HG03095 (cell line): Measurements from ENCODE around the gene MICALL2.

Experiments
- ATAC-seq: cut with Tn5 transposase; IDR thresholded peaks from one replicate; pipeline ENCODE4 v1.9.1; 2021; ENCODE audit warnings: moderate library complexity; ENCODE audit not compliant: unreplicated experiment

MICALL2 gene

DNA sequence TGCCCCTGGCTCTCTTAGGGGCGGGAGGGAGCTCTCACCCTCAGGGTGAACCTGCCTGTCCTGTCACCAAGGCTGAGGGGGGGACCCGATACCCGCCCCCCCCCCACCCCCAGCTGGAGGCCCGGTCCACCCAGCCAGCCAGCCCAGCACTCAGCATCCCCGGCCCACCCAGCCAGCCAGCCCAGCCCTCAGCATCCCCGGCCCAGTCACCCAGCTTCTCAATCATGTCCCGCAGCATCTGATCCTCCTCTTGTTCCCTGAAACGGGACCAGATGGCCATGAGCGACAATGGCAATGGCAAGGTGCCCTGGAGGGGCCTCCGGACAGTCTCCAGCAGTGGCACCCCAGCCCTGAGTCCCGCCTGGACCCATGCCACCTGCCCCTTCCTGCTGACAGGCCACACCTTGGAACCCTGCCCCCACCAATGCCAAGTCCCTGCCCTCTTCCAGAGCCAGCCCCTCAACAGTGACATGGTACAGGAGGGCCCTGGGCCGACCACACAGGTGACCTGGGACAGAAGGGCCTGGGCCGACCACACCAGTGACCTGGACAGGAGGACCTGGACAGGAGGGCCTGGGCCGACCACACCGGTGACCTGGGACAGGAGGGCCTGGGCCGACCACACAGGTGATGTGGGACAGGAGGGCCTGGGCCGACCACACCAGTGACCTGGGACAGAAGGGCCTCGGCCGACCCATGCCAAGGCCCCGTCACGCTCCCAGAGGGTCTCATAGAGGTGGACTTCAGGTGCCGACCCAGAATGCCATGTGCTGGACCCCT is 24.2 kb downstream of the MICALL2 start:
- no peak for ATAC-seq

DNA sequence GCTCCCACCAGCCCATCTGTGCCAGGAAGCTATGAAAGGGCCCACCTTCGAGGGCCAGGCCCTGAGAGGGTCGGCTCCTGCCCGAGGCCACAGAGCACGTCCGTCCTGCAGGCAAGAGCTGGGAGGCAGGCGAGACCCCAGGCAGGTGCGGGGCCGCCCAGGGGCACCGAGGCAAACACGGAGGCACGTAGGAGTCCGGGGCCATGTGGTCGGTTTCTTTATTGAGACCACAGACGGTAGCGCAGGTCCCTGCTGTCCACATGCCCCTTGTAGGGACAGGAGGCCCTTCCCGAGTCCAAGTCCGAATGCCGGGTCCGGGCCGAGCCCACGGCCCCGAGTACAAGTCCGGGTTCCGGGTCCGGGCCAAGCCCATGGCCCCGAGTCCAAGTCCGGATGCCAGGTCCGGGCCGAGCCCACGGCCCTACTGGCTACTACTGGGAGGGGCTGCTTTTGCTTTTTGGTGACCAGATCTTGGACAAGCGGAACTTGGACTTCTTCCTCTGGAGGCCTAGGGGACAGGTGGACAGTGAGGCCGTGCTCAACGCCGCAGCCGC is 25.0 kb downstream of the MICALL2 start:
- no peak for ATAC-seq

DNA sequence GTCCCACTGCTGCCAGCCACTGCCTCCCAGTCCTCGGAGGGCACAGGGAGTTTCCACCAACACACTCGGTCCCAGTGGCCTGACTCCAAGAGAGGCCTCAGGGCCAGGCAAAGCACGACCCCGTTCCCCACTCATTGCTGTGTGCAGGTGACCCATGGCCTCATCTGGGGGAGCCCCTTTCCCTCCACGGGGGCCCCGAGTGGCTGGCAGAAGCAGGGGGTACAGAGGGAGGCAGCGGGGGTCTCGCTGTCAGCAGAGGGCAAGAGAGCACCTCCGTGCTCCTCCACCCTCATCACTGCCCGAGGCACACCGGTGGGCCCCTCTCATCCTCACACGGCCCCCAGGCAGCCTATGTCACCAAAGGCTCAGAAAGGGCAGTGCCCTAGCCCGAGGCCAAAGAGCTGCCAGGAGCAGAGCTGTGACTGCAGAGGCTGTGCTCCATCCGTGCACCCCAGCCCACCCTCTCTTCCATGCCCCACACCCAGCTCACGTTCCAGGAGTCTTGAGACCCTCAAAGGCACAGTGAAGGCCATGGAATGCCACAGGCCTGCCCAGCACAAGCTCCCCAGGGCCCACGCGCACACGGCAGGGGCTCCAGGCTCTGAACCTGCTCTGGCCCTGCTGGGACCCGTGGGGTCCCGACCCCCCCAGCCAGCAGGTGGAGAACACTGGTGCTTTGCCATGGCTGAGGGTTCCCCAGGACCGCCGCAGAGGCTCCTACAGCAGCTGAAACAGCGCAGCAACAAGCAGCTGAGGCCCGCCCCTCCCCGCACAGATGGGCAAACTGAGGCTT is 25.9 kb downstream of the MICALL2 start:
- no peak for ATAC-seq

DNA sequence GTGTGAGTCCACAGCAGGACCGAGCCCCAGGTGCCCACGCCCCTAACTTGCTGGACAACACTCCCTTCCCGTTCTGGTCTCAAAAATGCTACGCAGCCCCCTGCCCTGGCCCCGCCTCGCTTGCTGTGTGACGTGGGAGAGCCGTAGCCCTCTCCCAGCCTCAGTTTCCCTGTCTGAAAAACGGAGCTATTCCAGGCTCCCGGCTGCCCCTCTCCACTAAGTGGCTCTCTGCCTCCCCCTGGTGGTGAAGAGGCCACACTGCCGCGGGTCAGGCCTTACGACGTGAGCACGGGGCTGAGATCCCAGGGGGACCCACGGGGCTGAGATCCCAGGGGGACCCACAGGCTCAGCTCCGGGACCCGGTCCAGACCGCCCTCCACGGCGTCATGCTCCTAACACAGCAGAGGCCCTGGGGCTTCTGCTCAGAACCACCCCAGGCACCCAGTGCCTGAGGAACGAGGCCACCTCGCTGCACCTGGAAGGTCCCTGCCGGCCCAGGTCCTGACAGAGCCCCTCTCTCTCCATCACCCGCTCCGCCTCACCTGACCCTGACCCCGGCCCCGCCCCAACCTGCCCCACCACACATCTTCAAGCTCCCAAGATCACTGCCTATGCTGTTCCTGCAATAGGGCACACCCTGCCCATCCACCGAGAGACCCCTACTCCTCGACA is 26.7 kb downstream of the MICALL2 start:
- no peak for ATAC-seq

DNA sequence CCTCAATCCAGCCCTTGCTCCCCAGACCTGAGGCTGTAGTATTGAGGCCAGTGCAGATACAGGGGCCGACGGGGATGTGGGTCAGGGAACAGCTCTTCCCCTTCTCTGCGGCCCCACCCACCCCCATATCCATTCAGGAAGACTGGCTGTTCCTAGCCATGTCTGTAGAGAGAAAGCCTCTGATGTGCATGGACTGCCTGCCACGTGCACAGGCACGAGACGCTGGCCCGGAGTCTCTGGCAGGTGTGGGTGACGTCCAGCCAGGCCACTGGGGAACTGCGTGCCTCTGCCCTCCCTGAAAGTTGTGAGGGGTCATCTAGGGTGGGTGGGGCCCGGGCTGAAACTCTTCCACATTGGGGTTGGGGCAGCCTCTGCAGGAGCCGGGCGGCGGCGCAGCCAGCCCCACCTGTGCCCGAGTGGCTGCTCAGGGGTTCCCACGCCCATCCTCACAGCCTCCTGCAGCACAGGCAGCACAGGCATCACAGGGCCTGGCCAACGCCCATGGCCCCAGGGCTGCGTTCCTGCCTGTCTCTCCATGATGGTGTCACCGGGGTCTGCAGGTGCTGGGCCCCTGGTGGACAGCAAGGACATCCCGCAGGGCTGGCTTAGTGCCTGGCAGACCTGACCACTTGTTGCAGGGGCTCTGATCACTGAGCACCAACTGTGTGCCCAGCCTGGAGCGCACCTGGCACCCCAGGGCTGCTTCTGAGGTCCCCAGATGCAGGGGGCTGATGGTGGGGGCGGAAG is 27.5 kb downstream of the MICALL2 start:
- no peak for ATAC-seq

DNA sequence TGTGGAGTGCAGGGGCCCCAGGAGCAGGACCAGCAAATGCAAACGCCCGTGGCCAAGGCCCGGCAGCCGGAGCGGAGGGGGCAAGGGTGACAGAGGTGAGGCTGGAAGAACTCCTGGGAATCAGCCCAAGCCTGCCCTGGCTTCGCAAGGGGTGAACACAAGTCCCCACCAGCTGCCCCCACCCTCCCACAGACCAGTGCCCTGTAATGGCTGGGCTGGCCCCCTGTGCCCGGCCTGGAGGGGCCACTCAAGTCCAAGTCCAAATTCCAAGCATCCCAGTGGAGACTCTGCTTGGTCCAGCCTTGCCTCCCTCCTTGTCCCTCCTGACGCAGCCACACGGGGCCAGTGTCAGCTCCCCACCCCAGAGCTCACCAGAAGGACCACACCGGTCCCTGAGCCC is 28.0 kb downstream of the MICALL2 start:
- ATAC-seq, result no peak

DNA sequence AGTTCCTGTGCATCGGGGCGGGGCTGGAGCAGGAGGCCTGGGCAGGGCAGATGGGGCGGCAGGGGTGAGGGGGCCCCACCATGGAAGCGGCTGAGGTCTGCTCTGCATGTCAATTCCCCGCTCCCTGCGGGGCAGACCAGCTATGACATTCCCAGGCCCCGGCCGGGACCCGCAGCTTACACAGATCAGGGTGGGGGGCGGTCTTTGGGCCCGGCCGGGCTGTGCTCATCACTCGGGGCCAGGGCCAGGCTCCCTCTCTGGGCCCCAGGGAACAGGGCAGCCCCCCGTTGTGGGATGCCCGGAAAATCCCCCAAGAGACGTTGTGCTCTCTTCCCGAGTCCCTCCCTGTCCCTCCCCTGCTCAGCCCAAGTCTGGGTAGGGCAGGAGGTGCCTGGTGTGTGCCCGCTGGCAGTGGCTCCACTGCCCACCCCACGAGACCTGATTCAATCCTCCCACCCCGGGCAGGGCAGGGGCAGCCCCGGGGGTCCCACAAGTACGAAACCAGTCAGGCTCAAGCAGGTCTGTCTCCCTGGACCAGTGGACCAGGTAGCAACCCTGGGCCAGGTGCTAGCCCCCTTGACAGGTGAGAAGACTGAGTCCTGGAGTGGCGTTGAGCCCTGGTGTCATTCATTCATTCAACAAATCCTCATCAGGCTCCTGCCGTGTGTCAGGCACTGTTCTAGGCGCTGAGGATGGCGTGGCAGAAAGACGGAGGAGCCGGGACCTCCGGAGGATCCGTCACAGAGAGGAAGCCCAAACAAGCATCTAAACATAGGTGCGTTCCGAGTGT is 29.0 kb downstream of the MICALL2 start:
- no peak for ATAC-seq

DNA sequence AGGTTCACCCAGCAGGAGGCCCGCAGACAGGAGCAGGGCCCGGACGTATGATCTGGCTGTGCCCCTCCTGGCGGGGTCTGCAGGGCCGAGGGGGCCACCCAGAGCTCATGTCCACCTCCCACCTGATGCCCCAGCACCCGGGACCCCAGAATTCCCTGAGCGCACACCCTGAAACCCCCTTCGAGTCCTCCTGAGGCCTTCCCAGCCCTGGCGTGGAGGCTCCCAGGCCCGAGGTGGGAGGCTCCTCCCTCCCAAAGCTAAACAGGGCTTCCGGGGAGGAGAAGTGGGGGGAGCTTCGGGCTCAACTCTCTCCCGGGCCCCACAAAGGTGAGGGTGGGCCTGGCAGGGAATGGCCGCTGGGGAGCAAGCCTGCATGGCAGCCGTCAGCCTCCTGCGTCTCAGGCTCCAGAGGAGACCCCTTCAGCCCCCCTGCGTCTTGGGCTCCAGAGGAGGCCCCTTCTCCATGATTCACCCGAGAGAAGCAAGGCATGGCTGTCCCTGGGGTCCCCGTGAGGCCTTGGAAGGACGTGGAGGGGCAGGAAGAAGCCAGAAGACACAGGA is 30.2 kb downstream of the MICALL2 start:
- ATAC-seq, result no peak

DNA sequence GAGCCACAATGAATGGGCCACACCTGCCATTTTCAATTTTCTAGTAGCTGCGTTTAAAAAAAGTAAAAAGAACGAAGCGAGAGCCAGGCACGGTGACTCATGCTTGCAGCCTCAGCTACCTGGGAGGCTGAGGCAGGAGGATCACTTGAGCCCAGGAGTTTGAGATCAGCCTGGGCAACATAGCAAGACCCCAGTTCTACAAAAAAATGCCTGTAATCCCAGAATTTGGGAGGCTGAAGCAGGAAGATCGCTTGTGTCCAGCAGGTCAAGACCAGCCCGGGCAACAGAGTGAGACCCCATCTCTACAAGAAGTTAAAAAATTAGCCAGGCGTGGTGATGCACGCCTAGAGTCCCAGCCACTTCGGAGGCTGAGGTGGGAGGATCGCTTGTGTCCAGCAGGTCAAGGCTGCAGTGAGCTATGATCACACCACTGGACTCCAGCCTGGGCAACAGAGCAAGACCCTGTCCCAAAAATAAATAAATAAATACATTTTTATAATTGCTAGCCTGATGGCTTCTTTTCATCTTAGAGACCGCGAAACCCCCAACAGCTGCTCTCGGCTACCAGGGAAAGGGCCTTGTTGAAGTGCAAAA is 32.1 kb downstream of the MICALL2 start:
- ATAC-seq, result no peak

DNA sequence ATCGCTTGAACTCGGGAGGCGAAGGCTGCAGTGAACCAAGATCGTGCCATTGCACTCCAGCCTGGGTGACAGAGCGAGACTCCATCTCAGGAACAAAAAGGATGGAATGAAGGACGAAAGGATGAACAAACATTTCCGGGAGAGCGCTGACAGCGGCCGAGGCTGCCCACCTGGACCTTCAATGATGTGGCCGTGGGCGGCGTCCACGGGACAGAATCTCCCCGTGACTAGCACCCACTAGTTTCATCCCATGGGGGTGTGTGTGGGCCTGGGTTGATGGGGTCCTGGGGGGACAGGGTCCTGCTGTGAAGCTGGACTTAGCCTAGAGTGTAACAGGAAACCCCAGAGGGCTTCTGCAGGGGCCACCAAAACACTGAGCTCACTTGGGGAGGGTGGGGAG is 32.8 kb downstream of the MICALL2 start:
- ATAC-seq, result no peak

DNA sequence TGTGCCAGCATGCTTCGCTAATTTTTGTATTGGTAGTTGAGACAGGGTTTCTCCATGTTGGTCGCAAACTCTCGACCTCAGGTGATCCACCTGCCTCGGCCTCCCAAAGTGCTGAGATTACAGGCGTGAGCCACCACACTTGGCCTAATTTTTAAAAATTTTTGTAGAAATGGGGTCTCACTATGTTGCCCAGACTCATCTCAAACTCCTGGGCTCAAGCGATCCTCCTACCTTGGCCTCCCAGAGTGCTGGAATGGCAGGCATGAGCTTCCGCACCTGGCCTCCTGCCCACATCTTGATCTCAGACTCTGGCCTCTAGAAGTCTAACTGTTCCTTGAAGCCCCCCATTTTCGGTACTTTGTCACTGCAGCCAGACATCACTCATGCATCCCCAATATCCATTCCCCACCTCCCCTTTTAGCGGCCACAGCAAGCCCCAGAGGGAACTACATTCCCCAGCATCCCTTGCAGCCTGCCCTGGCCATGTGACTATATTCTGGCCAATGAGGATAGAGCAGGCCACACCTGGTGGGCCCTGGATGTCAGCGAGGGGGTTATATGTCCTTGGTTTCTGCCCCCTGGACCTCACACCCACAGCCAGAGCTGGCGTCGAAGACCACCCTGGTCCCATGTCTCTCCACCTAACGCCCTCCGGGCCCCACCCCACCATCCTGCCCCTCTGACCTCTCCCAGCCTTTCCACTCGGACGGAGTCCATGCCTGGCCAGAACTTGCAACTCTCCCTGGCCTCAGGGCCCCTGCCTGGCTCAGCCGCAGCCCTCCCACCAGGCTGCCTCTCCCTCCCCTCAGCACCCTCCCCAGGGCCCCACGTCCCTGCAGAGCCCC is 33.8 kb downstream of the MICALL2 start:
- no peak for ATAC-seq

DNA sequence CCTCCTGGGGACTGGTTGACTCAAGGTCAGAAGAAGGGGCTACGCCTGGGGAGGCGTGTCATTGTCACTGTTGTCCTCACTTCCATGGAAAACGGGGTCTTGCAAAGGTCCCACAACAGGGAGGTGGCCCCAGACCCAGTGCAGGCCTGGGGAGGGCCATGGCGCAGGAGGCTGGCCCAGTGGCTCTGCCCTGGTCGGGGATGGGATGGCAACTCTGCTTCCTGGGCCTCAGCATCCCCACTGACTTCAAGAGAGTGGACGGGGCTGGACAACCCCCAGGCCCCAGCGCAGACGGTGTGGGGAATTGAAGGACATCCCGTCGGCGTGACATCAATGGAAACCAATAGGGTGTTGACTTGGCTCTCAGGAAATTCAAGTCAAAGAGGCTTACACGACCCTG is 35.2 kb downstream of the MICALL2 start:
- no peak for ATAC-seq

DNA sequence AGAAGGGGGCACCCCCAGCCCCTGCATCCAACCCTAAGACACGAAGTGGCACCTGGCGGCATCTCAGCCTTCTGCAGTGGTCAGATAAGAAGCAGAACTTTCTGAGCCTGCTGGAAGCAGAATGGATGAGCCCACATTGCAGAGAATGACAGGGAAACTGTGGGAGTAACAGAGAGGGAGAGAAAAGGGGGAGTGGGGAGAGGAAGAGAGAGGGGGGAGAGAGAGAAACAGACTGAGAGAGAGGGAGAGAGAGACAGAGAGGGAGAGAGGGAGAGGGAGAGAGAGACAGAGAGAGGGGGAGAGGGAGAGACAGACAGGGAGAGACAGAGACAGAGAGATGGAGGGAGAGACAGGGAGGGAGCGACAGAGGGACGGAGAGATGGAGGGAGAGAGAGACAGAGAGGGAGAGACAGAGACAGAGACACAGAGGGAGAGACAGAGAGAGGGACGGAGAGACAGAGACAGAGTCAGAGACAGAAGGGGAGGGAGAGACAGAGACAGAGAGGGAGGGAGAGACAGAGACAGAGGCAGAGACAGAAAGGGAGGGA is 35.9 kb downstream of the MICALL2 start:
- no peak for ATAC-seq

DNA sequence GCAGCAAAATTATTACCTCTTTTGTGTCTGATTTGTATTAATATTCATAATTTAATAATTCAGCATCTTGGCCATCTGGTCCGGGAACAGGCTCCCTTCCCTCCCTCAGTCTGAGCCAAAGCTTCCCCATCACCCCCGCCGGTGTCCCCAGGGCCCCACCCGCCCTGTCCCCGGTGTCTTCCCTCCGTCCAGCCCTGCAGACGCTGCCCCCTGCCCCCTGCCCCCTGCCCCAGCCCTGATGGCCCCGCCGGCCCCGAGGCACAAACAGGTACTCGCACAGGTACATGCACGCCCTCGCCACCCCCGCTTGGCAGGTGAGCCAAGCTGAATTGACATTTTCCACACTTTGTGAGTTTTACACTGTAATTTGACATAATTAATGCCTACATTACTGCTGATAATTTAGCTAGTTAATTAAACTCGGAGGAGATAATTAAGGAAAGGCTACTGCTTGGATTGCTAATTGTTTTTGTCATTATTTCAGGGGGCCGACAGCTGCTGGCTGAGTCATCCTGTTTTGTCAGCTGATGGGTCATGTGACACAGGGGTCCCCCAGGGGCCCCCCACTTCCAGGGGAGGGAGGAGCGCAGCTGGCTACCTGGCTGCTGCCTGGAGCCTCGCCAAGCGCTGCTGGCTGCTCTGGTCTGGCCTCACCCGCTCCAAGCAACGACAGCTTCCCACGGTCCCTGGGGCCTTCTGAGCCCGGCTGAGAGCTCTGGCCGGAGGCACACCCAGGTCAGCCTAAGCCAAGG is 36.6 kb downstream of the MICALL2 start:
- ATAC-seq, result no peak

DNA sequence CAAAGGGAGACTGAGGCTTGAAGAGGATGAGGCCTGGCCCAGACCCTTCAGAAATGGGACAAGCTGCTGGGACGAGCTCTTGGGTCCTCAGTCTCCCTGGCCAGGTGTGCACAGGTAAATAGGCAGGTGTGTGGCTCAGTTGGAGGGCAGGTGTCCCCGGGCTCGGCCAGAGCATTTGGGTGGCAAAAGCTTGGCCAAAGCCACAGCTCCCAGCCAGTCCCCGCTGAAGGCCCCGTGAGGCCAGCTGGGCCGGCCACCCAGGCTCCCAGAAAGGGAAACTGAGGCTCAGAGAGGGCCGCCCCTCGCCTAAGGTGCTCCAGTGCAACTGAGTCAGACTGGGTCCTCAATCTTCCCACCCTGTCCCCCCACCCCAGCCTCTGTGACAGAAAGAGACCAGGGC is 37.3 kb downstream of the MICALL2 start:
- ATAC-seq, result no peak

DNA sequence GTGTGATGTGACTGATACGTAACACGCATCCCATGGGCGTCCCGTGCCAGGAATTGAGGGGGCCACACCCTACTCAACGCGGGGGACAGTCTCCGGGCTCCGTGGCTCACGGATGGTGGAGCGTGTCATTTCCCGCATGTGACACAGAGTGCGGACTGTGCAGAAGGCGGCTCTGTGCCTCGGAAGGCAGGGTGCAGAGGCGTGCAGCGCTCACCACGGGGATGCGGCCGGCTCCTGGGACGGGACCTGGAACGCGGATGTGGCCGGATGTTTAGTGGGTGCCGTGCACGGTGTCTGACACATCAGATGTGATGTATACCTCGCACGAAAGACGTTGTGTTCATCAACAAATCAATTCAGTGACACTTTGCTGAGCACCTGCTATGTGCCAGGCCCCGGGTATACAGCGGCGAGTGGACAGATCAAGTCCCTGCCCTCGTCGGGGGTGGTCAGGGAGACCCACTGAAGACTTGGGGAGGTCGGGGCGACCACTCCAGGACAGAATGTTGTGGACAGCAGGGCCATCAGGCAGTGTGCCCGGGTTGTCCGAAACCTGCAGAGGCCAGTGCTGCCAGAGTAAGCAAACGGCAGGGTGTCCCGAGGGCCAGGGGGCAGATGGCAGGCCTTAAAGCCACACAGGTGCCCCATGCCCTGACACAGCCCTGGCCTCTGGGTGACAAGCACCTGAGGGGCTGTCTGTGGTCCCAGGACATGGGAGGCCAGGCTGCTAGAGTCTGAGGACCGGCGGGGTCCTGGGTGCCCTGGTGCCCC is 38.1 kb downstream of the MICALL2 start:
- ATAC-seq, result no peak

DNA sequence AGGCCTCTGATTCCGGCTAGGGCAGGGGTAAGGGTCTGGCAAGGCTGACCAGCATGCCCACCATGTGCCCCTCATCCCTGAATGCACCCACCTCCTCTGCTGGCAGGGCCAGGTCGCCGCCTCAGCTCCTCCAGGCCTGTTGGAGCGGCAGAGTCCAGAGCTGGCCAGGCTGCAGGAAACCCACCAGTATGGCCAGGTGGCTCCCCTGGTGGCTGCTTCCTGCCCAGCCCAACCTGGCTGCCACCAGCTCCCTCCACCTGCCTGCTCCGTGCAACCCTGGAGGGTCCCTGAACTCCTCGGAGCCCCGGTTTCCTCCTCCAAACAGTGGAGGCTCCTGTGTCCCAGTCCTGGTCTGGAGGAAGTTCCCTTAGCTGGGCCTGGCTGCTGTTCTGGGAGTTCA is 39.6 kb downstream of the MICALL2 start:
- ATAC-seq, result no peak
